NCI-H187 treated with DMSO at 0.1 percent for 48 hours (cell line): ENCODE measurements around the gene STX17.

Experiments
- DNase-seq: peaks from one replicate; lab custom pipeline; 2025; lab: John Stamatoyannopoulos, UW

The STX17 gene

GRCh38 chr9:99907208-99907532, 716 bp downstream of the STX17 start:
- no peak for DNase-seq

DNA sequence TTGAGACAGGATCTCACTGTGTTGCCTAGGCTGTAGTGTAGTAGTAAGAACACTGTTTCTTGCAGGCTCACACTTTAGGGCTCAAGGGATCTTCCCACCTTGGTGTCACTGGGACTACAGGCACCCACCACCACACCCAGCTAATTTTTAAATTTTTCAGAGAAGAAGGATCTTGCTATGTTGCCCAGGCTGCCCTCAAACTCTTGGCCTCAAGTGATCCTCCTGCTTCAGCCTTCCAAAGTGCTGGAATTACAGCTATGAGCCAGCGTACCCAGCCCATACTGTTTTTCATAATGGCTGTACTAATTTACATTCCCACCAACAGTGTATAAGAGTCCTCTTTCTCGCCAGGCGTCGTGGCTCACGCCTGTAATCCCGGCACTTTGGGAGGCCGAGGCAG, 5.1 kb downstream of the STX17 start:
- DNase-seq: no peak

GRCh38 chr9:99916650-99917049, 10.2 kb downstream of the STX17 start:
- DNase-seq: no peak

- no peak for DNase-seq
Measured at GRCh38 chr9:99918134-99918533, 11.7 kb downstream of the STX17 start.

GRCh38 chr9:99919930-99920329, 13.5 kb downstream of the STX17 start:
- DNase-seq: no peak

DNA sequence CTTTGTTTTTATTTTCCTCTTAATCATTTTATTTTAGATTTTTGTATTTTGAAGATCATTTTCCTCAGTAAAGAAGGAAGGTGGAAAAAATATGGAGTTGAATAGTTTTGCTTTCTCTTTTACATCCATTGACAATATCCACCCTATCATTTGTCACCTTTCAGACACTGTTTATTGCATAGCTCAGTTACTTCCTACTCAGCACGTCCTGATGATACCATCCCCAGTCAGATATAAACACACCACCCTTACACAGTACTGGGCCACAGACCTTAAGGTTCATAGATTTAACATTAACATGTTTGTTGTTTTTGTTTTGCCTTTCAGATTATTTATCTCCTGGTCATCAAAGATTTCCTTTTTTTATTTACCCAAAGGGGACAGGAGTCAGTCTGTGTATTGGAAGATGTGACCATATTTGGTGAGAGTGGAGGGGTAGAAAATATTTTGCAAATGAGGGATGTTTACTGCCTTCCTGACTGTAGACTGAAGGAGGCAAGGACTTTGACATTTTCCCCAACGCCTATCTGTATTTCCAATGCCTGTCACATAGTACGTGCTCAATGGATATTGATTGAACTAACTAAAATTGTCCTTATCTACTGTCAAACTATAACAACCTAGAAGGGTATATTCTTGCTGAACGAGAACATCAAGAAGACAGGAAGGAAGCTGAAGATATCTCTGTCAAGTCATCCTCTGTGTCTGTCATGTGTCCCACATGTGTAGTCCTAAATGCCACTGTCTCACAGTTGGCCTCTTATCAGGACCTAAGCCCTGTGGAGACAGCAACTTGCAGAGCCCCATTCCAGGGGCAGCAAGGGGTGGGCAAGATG, 15.6 kb downstream of the STX17 start:
- no peak for DNase-seq

- no peak for DNase-seq
Measured at GRCh38 chr9:99922711-99923030, 16.2 kb downstream of the STX17 start.

DNA sequence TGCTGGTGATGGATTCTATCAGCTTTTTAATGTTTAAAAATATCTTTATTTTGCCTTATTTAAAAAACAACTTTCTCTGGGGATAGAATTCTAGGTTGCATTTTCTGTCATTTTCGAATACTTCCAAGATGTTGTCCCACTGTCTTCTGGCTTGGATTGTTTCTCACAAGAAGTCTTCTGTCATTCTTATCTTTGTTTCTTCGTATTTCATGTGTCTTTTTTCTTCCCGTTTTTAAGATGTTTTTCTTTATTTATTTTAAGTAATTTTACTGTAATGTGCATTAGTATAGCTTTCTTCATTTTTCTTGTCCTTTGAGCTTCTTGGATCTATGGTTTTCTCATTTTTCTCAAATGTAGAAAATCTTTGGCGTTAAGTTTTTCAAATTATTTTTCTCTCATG, 19.1 kb downstream of the STX17 start:
- no peak for DNase-seq

DNA sequence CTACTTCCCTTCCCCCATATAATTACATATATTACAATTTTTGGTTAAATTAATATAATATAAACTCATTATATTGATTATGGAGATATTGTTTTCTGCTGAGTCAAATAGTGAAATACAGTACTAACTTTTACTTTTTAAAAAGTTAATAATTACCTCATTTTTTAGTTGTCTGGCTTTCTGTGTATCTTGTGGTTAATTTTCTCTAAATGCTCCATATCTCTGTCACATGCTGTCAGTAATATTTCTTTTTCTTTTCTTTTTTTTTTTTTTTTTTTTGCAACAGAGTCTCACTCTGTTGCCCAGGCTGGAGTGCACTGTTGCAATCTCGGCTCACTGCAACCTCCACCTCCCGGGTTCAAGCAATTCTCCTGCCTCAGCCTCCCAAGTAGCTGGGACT, 23.2 kb downstream of the STX17 start:
- no peak for DNase-seq

DNA sequence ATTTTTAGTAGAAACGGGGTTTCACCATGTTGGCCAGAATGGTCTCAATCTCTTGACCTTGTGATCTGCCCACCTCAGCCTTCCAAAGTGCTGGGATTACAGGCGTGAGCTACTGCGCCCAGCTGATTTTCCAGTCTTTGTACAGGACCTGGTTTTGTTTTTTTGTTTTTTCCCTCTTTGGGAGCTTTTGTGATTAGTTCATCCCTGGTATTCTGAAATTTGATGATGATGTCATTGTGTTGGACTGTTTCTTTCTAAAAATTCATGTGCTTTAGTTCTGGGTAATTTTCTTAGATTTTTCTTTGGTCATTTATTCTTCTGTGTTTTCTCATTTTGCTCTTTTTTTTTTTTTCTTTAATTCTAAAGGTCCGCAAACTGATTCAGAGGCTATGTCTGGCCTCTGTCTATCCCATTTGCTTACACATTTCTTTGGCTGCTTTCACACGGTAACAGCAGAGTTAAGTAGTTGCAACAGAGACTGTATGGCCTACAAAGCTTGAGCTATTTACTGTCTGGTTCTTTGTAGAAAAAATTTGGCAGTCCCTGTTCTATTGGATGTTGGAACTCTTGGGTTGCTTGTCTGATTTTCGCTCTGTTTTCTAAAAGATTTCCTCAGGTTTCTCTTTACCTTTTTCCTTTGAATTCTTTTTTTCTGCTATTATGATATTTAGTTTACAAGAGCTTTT, 24.8 kb downstream of the STX17 start:
- DNase-seq: no peak

- no peak for DNase-seq
Measured at GRCh38 chr9:99936947-99937587, 30.6 kb downstream of the STX17 start.

- DNase-seq: no peak
Measured at GRCh38 chr9:99947395-99947794, 40.9 kb downstream of the STX17 start.

DNA sequence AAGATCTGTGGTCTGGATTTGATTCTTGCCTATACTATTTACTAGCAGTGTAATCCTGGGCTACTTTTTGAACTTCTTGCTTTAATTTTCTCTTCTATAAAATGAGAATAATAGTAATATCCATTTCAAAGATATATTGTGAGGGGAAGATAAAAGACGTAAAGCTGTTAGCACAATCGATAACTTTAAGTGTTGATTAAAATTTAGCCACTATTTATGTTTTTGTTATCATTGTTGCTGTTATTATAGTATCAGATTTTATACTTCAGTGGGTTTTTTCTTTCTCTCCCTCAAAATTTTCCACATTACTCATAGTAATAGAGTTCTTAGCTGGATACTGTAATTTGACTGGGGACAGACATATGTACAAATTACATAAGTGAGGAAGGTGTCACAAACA, 42.0 kb downstream of the STX17 start:
- no peak for DNase-seq

GRCh38 chr9:99948896-99949295, 42.4 kb downstream of the STX17 start:
- no peak for DNase-seq

GRCh38 chr9:99953861-99954507, 47.5 kb downstream of the STX17 start:
- no peak for DNase-seq

- no peak for DNase-seq
Measured at GRCh38 chr9:99954819-99955218, 48.4 kb downstream of the STX17 start.

DNA sequence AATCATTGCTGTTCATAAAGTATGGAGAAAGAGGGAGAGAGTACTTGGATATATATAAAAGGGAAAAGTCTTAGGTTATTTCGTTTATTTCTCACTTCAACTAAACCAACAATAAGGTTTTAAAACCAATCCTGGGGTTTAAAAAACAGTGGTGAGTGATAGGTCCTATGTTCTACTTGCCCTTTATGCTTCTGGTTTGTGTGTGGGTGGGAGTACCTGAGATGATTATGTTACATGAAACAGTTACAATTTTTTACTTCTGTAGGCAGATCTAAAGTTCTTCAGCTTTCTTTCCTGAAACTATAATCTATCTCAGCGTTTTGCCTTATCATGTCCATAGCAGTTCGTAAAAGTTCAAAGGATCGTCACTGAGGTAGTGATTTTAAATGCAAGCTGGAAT, 49.2 kb downstream of the STX17 start:
- no peak for DNase-seq

GRCh38 chr9:99962680-99963261, 56.3 kb downstream of the STX17 start:
- no peak for DNase-seq

DNA sequence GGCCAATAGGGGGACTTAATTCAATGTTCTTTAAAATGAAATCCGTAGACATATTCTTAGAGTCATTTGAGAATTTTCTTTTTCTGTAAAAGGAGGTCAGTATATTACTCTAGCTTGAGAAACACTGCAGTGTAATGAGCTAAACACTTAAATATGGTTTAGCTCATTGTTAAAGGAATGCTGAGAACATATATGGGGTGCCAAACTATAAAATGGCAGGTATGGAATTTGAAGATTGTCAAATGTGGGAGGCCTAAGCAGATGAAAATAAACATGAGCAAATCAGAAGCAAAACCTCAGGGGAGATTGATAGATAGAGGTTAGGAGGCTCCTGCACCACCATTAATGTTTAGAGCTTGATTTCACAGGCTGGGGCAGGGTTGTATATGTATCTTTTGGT, 57.9 kb downstream of the STX17 start:
- no peak for DNase-seq

GRCh38 chr9:99966001-99966400, 59.5 kb downstream of the STX17 start:
- no peak for DNase-seq

GRCh38 chr9:99966716-99967115, 60.3 kb downstream of the STX17 start:
- DNase-seq: no peak

- DNase-seq: no peak
Measured at GRCh38 chr9:99967457-99967856, 61.0 kb downstream of the STX17 start.

GRCh38 chr9:99970481-99970880, 64.0 kb downstream of the STX17 start:
- DNase-seq: no peak
